Stimulated activated CD8-positive, alpha-beta memory T cell treated with anti-CD3 and anti-CD28 coated beads, Interleukin-7, amount 100 ng/mL, for 48 hours (primary cell): ENCODE results near the gene NOP9.

Experiments
- DNase-seq, 2 donors: peaks; one replicate each; pipeline ENCODE4 v3.0.0-alpha.2; 2020; ENCODE audit warnings: low read depth in 1 of 2; ENCODE audit errors: extremely low read depth in 1 of 2

The NOP9 gene

GRCh38 chr14:24280797-24281460 lies 18.7 kb upstream of the NOP9 start:
- no peak for DNase-seq

GRCh38 chr14:24281636-24282035 lies 18.0 kb upstream of the NOP9 start:
- DNase-seq: no peak

GRCh38 chr14:24282736-24283135 lies 16.9 kb upstream of the NOP9 start:
- DNase-seq: no peak

- no peak for DNase-seq
Observed at GRCh38 chr14:24283796-24284460, 15.7 kb upstream of the NOP9 start.

GRCh38 chr14:24284501-24285035 lies 15.1 kb upstream of the NOP9 start:
- no peak for DNase-seq

- DNase-seq: no peak
Observed at GRCh38 chr14:24285351-24285750, 14.3 kb upstream of the NOP9 start.

- DNase-seq: no peak
Observed at GRCh38 chr14:24286996-24287395, 12.7 kb upstream of the NOP9 start.

GRCh38 chr14:24289649-24290280 lies 9.9 kb upstream of the NOP9 start:
- peak in 1 of 2 donors; percentile 82 for DNase-seq

GRCh38 chr14:24290746-24291145 lies 8.9 kb upstream of the NOP9 start:
- no peak for DNase-seq

- no peak for DNase-seq
Observed at GRCh38 chr14:24291446-24292117, 8.1 kb upstream of the NOP9 start.

GRCh38 chr14:24292118-24292807 lies 7.4 kb upstream of the NOP9 start:
- no peak for DNase-seq

- DNase-seq: no peak
Observed at GRCh38 chr14:24293525-24293924, 6.1 kb upstream of the NOP9 start.

GRCh38 chr14:24296341-24297157 lies 3.1 kb upstream of the NOP9 start:
- peak; percentile 37 to 63 for DNase-seq

- no peak for DNase-seq
Observed at GRCh38 chr14:24297190-24297964, 2.3 kb upstream of the NOP9 start.

GRCh38 chr14:24298892-24299254 lies 777 bp upstream of the NOP9 start:
- DNase-seq: no peak

- DNase-seq: no peak
Observed at GRCh38 chr14:24300326-24300980, 803 bp downstream of the NOP9 start.

GRCh38 chr14:24304019-24304387 lies 4.4 kb downstream of the NOP9 start:
- DNase-seq: no peak

GRCh38 chr14:24307156-24307574 lies 7.5 kb downstream of the NOP9 start:
- DNase-seq: no peak
